SK-N-SH (cell line): ENCODE results near the gene RGL1.

Source experiments
- CHD2 ChIP-seq: fragments of 150-350 bp; IDR thresholded peaks from 2 replicates; pipeline ENCODE4 v1.6.1; 2018; ENCODE audit warnings: low read length; ENCODE audit not compliant: partially characterized antibody
- EP300 ChIP-seq, 2 experiments: IDR thresholded peaks; 2 replicates each; pipeline versions ENCODE4 v1.4.0 to v1.6.1; 2012; ENCODE audit warnings: borderline replicate concordance in 1 of 2, low read depth in 1 of 2, low read length in 1 of 2
- FOSL2 ChIP-seq: IDR thresholded peaks from 2 replicates; pipeline ENCODE4 v1.4.0; 2012; ENCODE audit warnings: low read depth, mild to moderate bottlenecking, moderate library complexity, borderline replicate concordance
- FOXM1 ChIP-seq: IDR thresholded peaks from 2 replicates; pipeline ENCODE4 v1.4.0; 2012; ENCODE audit warnings: low read depth, mild to moderate bottlenecking
- JUND ChIP-seq: IDR thresholded peaks from 2 replicates; pipeline ENCODE4 v1.4.0; 2012
- POLR2AphosphoS5 ChIP-seq: IDR thresholded peaks from 2 replicates; pipeline ENCODE4 v1.6.1; 2012; ENCODE audit warnings: low read depth, low read length
- RAD21 ChIP-seq: IDR thresholded peaks from 2 replicates; pipeline ENCODE4 v1.6.1; 2012; ENCODE audit warnings: mild to moderate bottlenecking, low read length
- RFX5 ChIP-seq: IDR thresholded peaks from 2 replicates; pipeline ENCODE4 v1.6.1; 2012; ENCODE audit warnings: mild to moderate bottlenecking, improper control_type of control experiment, low read length
- TF ChIP-seq, protein P1 (sequence below): fragments of 200-600 bp; sonication (generic); IDR thresholded peaks from 2 replicates; pipeline ENCODE4 v1.6.1; 2017; ENCODE audit warnings: antibody characterized with exemption, mild to moderate bottlenecking, moderate library complexity
- TF ChIP-seq, protein P2 (sequence below): IDR thresholded peaks from 2 replicates; pipeline ENCODE4 v1.4.0; 2012; ENCODE audit warnings: low read depth, borderline replicate concordance
- TF ChIP-seq, protein P3 (sequence below): fragments of 150-350 bp; IDR thresholded peaks from 2 replicates; pipeline ENCODE4 v1.6.1; 2017; ENCODE audit warnings: antibody characterized with exemption, low read length, low read depth, borderline replicate concordance

DNA sequence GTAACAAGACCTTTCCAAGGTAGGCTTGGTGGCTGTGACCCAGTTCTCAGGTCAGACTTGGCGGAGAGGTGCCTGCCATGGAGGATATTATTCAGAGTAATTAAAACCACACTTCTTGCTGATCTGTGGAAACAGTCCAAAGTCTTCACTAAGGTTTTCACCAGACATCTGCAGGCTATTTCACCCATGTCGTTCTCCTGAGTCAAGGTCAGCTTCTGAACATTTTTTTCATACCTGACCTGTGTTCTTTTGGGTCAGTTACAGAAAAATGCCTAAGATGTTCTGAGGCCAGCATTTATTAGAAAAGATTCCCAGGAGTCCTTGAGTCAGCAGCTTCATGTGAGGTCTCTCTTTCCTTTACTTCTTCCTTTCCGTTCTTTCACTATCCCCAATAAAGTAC is 54.9 kb downstream of the RGL1 start:
- TF ChIP-seq RAD21, result no peak
- no peak for TF ChIP-seq FOSL2
- TF ChIP-seq JUND, result no peak
- TF ChIP-seq RFX5, result no peak
- no peak for TF ChIP-seq EP300 (IDR thresholded peaks at IDR 0.05; ENCODE audit: borderline replicate concordance in 1 of 2, low read depth in 1 of 2, low read length in 1 of 2)
- TF ChIP-seq, protein P1, sequence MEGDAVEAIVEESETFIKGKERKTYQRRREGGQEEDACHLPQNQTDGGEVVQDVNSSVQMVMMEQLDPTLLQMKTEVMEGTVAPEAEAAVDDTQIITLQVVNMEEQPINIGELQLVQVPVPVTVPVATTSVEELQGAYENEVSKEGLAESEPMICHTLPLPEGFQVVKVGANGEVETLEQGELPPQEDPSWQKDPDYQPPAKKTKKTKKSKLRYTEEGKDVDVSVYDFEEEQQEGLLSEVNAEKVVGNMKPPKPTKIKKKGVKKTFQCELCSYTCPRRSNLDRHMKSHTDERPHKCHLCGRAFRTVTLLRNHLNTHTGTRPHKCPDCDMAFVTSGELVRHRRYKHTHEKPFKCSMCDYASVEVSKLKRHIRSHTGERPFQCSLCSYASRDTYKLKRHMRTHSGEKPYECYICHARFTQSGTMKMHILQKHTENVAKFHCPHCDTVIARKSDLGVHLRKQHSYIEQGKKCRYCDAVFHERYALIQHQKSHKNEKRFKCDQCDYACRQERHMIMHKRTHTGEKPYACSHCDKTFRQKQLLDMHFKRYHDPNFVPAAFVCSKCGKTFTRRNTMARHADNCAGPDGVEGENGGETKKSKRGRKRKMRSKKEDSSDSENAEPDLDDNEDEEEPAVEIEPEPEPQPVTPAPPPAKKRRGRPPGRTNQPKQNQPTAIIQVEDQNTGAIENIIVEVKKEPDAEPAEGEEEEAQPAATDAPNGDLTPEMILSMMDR, result no peak
- TF ChIP-seq CHD2, result no peak
- TF ChIP-seq, protein P2, sequence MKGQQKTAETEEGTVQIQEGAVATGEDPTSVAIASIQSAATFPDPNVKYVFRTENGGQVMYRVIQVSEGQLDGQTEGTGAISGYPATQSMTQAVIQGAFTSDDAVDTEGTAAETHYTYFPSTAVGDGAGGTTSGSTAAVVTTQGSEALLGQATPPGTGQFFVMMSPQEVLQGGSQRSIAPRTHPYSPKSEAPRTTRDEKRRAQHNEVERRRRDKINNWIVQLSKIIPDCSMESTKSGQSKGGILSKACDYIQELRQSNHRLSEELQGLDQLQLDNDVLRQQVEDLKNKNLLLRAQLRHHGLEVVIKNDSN, result no peak
- TF ChIP-seq, protein P3, sequence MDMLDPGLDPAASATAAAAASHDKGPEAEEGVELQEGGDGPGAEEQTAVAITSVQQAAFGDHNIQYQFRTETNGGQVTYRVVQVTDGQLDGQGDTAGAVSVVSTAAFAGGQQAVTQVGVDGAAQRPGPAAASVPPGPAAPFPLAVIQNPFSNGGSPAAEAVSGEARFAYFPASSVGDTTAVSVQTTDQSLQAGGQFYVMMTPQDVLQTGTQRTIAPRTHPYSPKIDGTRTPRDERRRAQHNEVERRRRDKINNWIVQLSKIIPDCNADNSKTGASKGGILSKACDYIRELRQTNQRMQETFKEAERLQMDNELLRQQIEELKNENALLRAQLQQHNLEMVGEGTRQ, result no peak
- no peak for TF ChIP-seq FOXM1
- no peak for TF ChIP-seq POLR2AphosphoS5
